ENCODE measurements around the gene MCFD2. TPM values are rescaled to one million over a fixed set of nuclear protein-coding genes. Genes with fewer than 3 reads are reported as not detected.
A peak's percentile ranks its signal among the peaks of the same experiment; 100 is the strongest.

The MCFD2 gene
- total RNA-seq, result 42.4 TPM

DNA sequence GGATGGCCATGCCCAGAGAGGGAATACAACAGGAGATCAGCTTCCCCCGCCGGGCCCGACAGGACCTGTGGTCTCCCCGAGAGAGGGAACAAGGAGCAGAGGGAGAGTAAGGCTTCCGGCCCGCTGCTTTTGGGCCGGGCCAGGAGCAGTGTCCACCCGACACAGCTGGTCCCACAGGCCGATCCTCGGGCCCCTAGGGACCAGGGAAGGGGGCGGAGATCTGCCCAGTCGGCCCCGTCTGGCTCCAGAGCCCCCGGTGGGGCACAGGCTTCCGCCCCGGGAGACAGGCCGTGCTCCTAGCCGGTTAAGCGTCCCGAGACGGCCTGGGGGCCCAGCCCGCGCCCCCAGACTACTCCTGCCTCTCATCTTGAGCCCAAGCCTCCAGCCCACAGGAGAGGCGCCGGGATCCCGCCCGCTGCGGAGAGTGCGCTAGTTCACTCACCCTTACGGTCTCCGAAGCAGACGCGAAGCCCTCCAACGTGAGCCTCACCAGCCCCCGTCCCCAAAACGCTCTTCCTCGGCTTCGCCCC lies at the start of gene MCFD2:
TSS of gene MCFD2 (minus strand) at position 526 of the 530 bp plus-strand sequence. CDS start 6,635 bp downstream, outside the sequence.
- FAIRE-seq (no peak), DNase-seq (ENCODE audit: low spot score in 2 of 2) (peak; percentile 46 to 54)

DNA sequence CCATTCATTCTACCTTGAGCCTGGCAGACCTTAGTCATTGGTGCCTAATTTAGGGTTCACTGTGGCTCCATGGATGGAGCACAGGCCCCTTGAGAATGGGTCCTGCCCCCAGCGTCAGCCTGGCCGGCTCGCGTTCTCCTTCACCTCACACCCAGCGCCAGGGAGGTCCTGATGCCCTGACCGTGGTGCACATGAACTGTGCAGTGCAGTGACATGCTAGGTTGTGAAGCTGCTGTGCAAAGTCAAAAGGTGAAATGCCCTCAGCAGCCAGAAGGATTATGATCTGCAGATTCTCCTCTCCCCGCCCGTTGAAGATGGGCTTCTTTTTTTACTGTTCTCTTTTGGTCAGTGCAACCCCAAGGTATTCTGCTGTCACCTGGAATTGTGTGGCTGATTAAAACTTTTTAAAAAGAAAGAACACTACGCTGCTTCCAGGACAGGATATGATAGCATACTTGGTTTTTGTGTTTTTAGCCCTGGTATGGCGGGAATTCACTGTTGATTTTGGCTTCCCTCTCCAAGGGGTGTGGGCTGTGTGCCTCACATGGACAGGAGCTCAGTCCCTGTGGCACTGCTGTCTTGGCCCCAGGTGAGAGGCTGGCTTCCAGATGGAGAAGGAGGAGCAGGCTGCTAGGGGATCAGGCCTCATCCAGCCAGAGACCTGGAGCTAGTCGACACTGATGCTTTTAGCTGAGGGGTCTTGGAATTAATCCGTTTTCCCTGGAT lies 49.4 kb upstream of the MCFD2 start:
- DNase-seq (ENCODE audit: low spot score in 2 of 2), result no peak
- FAIRE-seq, result no peak

DNA sequence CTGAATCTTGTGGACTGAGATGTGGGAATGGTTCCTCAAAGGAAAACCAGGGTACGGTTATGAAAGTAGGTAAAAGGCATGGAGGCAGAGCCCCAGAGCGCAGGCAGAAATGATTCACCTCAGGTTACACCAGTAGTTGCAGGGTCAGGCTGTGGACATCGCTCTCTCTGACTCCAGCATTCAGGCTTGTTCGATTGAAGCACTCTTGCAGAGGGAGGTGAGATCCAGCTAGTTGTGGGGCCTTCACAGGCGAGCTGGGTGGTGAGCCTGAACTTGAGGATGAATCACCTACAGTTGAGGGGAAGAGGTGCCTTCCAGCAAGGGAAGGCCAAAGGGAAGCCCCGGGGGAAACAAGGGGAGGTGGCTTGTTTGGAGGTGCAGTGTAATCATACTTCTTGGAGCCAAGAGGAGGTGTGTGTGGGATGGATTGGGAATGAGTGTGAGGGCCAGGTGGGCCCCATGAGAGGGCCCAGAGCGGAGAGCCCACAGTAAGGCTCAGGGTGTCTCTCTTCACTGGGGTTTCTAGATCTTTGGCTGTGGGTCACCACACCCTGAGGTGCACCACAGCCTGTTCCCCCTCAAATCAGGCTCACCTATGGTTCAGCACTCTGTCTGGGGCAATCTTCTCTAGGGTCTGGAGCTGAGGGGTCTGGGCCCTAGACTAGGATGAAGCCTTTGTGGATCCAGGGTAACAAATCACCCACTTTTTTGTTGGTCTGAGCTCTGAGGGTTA lies 48.5 kb upstream of the MCFD2 start:
- FAIRE-seq (no peak), DNase-seq (ENCODE audit: low spot score in 2 of 2) (no peak)

DNA sequence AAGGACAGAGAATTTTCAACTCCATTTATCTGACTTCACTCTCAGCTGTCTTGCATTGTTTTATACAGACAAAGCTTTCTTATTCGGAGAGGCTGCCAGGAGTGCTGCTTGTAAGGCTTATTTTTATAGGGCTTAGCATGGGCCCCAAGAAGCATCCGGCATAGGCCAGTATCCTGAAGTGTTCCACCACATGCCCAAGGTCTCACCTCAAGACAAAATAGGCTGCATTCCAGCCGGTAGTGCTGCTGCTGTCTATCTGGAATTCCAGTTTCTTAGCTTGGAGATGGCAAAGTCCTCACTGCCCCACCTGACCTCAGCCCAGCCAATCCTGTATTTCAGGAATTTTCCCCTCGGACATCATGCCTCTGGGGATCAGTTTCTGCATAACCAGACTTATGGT lies 47.6 kb upstream of the MCFD2 start:
- DNase-seq (ENCODE audit: low spot score in 2 of 2), result no peak
- no peak for FAIRE-seq

DNA sequence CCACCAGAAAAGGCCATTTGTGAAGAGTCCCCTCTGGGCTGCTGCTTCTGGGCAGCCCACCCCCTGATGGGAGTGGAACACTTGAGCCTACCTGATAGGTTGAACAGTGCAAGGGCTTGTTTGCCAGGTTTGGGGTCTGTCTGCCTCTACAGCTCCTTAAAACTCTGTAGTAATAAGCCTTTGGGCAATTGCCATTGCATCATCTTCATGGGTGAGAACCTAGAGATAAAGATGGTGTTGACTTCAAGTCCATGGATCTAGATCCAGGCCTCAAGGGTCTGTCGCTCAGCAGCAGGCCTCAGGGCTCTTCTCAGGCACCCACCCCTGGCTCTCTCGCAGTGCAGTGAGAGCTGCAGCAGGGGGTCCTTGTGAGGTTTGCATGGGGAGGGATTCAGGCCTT lies 47.1 kb upstream of the MCFD2 start:
- FAIRE-seq, result no peak
- DNase-seq (ENCODE audit: low spot score in 2 of 2), result no peak

DNA sequence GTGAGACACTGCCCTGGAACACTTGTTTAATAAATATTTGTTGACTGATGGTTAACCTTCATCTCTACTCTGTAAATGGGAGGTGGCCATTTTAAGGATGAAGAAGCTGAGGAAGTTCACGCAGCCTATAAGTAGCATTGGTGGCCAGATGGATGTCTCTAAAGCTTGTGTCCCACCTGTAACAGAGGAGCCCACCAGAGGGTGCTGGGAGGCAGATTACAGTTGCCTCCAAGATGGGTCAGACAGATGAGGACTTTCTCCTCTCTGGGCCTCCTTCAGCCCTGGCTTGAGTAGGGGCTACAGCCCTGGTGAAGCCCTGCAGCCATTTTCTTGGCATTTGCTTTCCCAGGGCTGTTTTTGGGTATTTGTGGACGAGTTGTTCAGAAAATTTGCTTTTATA lies 45.0 kb upstream of the MCFD2 start:
- DNase-seq (ENCODE audit: low spot score in 2 of 2), result no peak
- FAIRE-seq, result no peak

DNA sequence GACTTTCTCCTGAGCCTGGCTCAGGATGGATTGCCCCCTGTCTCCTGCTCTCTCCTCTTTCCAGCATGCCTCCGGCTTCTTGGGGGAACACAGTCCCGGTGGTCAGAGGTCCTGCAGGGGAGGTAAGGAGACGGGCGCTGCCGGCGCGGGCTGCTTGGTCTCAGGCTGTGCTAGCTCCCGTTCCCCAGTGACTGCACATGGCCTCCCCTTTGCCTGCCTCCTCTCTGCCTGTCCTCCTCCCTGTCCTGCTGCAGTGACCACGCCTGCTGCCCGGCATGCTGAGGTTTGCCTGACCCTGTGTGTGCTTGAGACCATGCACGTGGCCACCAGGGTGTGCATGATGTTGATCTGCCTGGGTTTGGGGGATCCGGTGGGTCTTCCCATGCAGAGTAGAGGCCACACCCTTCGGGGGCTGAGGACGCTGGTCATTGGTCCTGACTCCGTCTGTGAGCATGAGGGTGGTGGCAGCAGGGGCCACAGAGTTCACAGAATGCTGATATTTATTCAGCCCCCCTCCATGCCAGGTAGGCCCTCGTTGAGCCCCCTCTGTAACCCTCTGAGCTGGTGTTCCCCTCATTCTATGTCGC lies 42.9 kb upstream of the MCFD2 start:
- DNase-seq (ENCODE audit: low spot score in 2 of 2) (no peak), FAIRE-seq (no peak)

DNA sequence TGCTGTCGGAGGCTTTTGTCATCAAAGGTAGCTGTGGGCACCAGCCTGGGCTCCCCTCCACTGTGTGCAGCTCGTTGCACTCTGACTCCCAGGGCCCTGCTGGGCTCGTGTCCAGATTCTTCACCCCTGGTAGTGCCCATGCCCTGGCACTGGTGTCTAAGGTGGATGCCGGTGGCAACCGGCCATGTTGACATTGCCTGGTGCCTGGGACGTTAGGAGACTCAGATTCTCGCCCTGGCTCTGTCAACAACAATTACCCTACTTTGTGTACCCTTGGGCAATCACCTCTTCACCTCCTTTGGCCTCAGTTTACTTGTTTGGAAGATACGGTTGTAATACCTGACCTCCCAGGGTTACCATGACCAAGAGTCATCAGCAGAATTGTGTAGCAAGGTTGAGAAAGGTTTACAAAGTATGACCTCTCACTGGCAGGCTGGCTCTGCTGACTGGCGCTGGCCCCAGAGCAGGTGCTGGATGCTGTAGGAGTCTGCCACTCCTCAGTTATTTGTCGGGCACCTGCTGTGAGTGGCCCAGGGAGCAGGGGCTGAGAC lies 41.5 kb upstream of the MCFD2 start:
- DNase-seq (ENCODE audit: low spot score in 2 of 2) (no peak), FAIRE-seq (no peak)

DNA sequence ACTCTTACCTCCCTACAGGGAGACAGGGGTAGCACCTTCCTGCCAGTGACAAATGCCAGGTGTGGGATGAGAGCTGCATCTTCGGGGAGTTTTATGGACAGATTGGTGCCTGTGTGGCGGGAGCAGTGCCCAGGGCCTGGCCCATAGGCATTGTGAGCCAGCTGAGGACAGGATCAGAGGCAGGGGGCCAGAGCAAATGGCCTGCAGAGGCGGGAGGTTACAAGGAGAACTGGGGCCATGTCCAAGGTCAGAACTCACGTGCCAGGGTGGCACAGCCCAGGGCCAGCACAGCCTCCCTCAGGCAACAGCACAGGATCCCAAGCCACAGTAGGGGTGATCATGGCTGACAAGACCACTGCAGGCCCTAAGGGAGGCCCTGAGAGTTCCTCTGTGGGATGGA lies 40.2 kb upstream of the MCFD2 start:
- FAIRE-seq, result no peak

DNA sequence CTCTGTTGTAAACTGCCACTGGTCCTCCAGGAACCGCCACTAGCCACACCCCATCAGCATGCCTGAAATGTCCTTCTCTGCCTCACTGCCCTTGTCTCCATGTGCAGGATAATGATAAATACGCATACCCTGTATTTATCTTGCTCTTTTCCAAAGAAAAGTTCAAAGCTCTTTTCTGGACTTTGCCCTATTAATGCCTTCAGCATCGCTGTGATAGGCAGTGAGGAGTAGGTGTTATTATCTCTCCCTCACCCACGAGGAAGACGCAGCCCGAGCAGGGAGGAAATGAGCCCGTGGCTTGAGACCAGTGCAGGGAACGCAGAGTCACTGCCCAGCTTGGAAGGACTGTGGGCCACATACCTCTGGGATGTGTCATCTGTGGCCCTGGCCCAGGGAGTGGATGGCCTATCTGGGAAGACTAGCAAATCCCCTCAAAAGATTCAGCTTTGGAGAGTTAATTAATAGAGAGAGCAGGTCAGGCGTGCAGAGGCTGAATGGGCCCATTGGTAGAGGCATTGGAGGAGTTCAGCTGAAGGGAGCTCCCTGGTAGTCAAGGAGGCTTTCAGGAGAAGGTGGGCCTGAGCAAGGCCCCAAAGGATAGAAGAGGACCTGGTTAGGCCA lies 39.5 kb upstream of the MCFD2 start:
- DNase-seq (ENCODE audit: low spot score in 2 of 2), result peak in 1 of 2 donors; percentile 36
- FAIRE-seq, result no peak

More for the DNA sequence above, 40.2 kb upstream of the MCFD2 start:
- no peak for DNase-seq (ENCODE audit: low spot score in 2 of 2)

DNA sequence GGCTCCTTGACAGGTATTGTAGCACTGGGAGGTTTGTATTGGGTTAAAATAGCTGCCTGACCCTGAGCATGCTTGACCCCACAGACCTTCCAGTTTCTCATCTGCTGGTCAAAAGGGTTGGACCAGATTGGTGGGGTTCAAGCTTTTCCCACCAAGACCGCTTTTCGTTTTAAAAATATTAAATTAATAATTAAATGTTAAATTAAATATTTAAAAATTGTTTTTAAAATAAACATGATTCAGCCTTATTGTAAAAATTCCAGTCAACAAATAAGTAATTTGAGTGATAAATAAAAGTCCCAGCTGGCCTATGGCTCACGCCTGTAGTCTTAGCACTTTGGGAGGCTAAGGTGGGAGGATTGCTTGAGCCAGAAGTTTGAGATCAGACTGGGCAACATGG lies 36.6 kb upstream of the MCFD2 start:
- DNase-seq (ENCODE audit: low spot score in 2 of 2), result no peak
- FAIRE-seq, result no peak

DNA sequence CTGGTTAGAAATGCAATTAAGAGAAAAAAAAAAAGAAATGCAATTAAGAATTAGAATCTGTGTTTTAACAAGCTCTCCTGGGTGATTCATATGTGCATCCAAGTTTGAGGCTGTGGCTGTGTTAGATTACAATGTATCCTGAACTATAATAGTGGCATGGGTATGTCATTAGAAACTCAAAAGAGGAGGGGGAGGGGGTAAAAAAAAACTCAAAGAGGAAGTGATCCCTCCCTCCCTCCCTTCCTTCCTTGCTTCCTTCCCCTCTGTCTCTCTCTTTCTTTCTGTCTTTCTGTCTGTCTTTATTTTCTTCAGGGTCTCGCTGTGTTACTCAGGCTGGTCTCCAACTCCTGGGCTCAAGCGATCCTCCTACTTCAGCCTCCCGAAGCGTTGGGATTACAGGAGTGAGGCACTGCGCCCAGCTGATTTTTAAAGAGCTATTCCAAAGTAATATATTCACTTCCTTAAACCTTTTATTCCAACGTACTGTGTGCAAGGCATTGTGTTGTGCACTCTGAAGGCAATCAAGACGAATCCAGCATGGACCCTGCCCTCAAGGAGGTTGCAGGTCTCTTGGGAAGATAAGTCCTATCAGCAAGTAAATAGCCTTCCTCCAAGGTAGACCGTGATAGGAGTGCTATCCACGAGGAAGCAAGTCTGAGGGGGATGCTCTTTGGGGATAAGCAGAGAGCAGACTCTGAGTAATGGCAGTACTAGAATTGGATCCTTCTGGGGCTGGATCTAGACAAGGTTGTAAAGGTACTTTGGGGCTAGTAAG lies 35.9 kb upstream of the MCFD2 start:
- no peak for DNase-seq (ENCODE audit: low spot score in 2 of 2)
- no peak for FAIRE-seq

DNA sequence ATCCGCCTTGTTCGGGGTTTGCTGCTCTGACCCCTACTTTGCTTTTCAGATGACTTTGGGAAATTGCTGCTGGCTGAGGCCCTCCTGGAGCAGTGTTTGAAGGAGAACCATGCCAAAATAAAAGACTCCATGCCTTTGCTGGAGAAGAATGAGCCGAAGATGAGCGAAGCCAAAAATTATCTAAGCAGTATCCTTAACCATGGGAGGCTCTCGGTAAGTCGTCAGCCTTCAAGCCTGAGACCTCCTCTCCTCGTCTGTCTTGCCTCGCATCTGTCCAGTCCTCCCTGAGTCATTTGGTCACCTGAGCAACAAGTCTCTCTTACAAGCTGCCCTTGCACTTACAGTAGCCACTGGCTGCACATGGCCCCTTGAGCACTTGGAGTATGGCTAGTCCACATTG lies 34.7 kb upstream of the MCFD2 start:
- no peak for DNase-seq (ENCODE audit: low spot score in 2 of 2)
- FAIRE-seq, result no peak

DNA sequence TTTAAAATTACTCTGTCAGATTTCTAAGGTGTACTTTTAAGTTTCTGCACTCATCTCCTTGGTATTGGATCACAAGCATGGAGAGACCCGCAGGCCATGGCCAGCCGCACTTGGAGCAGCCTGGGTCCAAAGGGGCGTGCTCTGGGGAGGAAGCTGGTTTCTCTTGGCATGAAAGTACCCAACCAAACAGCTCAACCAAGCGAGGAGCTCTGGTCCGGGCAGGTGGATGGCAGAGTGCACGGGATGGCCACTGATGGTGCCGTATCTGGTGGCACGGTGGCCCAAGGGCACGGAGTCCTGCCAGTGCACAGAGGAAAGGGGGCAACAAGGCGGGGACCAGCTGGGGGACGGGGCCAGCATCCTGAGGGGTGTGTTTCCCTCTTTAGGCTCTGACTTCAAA lies 32.2 kb upstream of the MCFD2 start:
- FAIRE-seq, result no peak
- no peak for DNase-seq (ENCODE audit: low spot score in 2 of 2)

DNA sequence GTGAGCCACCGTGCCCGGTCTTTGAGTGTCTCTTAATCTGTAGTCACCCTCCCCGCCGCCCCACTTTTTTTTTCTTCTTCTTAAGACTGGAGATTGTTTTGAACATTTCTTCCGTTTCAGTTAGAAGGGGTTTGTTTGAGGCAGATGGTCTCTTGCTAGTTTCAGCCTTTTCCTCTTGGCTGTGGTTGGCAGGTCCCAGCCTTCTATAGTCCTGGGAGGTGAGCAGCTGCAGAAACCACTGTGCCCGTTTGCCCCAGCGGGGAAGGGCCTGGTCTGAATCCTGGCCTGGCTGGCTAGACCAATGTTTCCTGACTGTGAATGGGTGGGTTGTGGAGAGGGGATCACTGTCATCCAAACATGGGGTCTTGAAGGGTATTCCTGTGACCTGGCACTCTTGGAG lies 30.1 kb upstream of the MCFD2 start:
- no peak for DNase-seq (ENCODE audit: low spot score in 2 of 2)
- no peak for FAIRE-seq

DNA sequence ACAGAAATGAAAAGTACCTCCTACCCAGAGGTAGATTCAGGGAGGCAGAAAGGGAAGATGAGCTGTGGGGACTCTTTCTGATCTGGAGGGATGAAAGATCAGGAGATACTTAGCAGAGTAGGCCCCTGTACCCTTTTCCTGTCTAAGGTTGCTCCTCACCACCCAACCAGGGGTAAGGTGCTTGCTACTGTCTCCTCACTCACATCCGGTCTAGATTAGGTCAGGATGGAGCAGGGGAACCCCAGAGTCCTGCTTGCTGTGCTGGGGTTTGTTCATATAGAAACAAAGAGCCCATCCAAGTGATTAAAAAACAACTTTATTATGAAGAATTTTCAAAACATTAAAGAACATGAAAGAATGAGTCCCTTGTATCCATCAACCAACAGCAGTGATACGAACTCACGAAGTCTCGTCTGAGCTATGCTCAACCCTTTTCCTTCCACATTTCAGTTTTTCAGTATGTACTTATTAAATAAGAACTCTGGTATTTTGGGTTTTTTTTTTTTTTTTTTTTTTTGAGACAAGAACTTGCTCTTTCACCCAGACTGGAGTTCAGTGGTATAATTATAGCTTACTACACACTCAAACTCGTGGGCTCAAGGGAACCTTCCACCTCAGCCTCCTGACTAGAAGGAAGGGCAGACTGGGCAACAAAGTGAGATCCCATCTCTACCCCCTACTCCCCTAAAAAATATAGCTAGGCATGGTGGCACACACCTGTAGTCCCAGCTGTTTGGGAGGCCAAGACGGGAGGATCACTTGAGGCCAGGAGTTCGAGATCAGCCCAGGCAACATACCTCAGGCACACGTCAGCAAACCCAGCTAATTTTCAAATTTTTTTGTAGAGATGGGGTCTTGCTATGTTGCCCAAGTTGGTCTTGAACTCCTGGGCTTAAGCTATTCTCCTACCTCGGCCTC lies 28.5 kb upstream of the MCFD2 start:
- FAIRE-seq, result no peak
- DNase-seq (ENCODE audit: low spot score in 2 of 2), result no peak

DNA sequence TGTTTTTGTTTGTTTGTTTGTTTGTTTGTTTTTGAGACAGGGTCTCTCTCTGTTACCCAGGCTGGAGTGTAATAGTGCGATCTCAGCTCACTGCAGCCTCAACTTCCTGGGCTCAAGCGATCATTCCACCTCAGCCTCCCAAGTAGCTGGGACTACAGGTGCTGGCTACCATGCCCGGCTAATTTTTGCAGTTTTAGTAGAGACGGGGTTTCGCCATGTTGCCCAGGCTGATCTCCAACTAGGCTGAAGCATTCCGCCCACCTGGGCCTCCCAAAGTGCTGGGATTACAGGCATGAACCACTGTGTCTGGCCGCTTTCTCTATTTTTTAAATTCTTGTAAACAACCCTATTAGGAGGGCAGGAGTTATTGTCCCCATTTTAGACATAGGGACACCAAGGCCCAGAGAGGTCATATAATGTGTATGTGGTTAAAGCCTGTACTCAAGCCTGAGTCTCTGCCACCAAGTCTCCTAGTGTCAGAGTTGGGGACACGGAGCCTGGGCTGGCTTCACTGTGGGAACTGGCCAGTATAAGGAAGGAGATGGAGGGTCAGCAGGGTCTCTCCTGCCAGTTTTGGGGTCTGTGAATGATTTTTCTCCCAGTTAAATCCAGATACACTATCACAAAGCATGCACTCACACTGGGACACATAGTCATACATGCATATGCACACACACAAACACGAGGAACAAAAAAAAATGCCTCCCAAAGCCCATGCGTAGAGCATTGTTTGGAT lies 27.5 kb upstream of the MCFD2 start:
- FAIRE-seq (no peak), DNase-seq (ENCODE audit: low spot score in 2 of 2) (no peak)

DNA sequence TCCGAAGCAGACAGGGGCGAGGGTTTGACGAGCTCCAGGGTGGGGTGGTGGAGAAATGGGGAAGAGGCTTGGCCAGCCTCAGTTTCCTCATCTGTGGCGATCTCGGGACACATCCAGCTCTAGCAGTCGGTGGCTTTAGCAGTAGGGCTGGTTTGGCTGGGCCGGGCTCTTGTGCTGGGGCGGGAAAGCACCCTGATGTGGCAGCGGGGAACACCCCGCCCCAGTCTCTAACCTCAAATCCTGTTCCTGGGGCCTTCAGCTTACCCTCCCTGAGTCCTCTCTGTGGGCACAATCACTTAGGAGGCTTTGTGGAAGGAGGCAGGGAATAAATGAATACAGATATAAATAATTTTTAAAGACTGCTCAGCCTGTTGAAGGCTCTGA lies 26.5 kb upstream of the MCFD2 start:
- DNase-seq (ENCODE audit: low spot score in 2 of 2) (peak in 1 of 2 donors; percentile 36), FAIRE-seq (no peak)

Data from frontal cortex (tissue), 4 donors.